Gastrocnemius medialis (tissue), 4 donors: Measurements from ENCODE around the gene TLR5.

Experiments
- CTCF ChIP-seq, 5 experiments: fragments of 450-650 bp in 3 of 5; fragments of 200-600 bp in 2 of 5; sonication (generic) in 2 of 5; IDR thresholded peaks in 4 of 5; conservative IDR thresholded peaks in 1 of 5; 1 replicate in 4 of 5; 2 replicates in 1 of 5; pipeline ENCODE4 v1.5.1; 2016 to 2019; ENCODE audit warnings: antibody characterized with exemption in 5 of 5, mild to moderate bottlenecking in 3 of 5, moderate library complexity in 3 of 5
- POLR2A ChIP-seq, 2 donors: fragments of 450-650 bp; IDR thresholded peaks; one replicate each; pipeline ENCODE4 v1.6.1; 2017; ENCODE audit warnings: antibody characterized with exemption in 2 of 2, mild to moderate bottlenecking in 2 of 2, moderate library complexity in 2 of 2

- no peak for TF ChIP-seq CTCF (IDR thresholded peaks at IDR 0.05 in 4 of 5, conservative IDR thresholded peaks at IDR 0.05 in 1 of 5)
- no peak for TF ChIP-seq POLR2A (IDR thresholded peaks at IDR 0.05)
Measured at GRCh38 chr1:223189903-223190724, 47.1 kb upstream of the TLR5 start.
